ENCODE measurements around the gene MAN2A2.

GRCh38 chr15:90869140-90869541 lies 34.0 kb upstream of the MAN2A2 start:
- TF ChIP-seq CTCF (IDR thresholded peaks at IDR 0.05) (no peak), E2F1 (CRISPR knock-in tag; IDR thresholded peaks at IDR 0.05) (no peak), ATF1 (CRISPR knock-in tag; IDR thresholded peaks at IDR 0.05) (no peak), EMX1 (CRISPR knock-in tag; IDR thresholded peaks at IDR 0.05) (no peak), ATF2 (CRISPR knock-in tag; IDR thresholded peaks at IDR 0.05; ENCODE audit: borderline replicate concordance, low read depth) (no peak), SP1 (CRISPR knock-in tag; conservative IDR thresholded peaks at IDR 0.05) (no peak), ZBTB43 (CRISPR knock-in tag; IDR thresholded peaks at IDR 0.05) (no peak), ATF3 (CRISPR knock-in tag; conservative IDR thresholded peaks at IDR 0.05) (no peak), E2F4 (CRISPR knock-in tag; IDR thresholded peaks at IDR 0.05; ENCODE audit: borderline replicate concordance, low read depth) (no peak), ZNF121 (CRISPR knock-in tag; IDR thresholded peaks at IDR 0.05) (no peak), JUN (CRISPR knock-in tag; IDR thresholded peaks at IDR 0.05) (no peak), FOXJ3 (CRISPR knock-in tag; IDR thresholded peaks at IDR 0.05; ENCODE audit: borderline replicate concordance) (no peak), HMGXB4 (CRISPR knock-in tag; IDR thresholded peaks at IDR 0.05) (no peak), CREB1 (CRISPR knock-in tag; IDR thresholded peaks at IDR 0.05) (no peak)

Data from WTC11 (cell line).